SIG-M5 (cell line): ENCODE measurements around the gene RAB5B.
"Not testable (repeated sequence)": the region's sequence is repeated elsewhere in the genome, so short reads cannot be mapped to it uniquely, and the experiment has no call there.

Experiments used
- DNase-seq: peaks from one replicate; lab custom pipeline; 2025; lab: John Stamatoyannopoulos, UW

Gene RAB5B

DNA sequence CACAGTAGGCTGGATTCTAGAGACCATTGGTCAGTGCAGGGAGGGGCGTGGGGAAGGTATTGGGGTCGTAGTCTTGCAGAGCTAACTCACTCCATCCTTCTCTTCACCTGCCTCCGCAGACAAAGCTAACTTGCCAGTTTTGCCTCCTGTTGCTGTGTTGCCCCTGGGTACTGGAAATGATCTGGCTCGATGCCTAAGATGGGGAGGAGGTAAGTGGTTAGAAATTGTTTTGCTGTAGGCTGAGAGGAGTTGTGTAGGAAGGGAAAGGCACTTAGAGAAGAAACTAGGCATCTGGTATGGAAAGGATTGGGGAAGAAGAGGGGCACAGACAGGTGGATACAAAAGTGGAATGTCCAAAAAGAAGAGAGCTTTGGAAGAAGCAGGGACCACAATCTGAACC is 31.8 kb upstream of the RAB5B start:
- no peak for DNase-seq

GRCh38 chr12:55942577-55943136 is 31.2 kb upstream of the RAB5B start:
- DNase-seq = no peak

- no peak for DNase-seq
Observed at GRCh38 chr12:55946553-55946952, 27.3 kb upstream of the RAB5B start.

DNA sequence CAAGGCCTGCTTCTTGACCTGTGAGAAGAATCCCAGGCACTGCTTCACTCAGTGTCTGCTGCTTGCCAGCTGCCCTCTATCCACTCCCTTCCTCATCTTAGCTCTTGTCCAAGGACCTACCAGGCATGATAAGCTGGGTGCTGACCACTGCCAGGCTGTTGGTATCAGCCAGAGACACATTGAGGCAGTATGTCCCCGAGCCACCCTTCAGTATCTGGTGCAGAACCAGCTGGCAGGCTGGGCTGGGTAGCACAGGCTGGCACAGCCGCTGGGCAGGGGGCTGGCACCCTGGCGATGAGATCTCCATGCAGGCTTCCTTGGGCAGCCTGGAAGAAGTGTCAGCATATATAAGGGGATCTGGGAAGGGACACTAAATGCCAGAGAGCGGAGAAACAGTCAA is 18.5 kb upstream of the RAB5B start:
- no peak for DNase-seq

DNA sequence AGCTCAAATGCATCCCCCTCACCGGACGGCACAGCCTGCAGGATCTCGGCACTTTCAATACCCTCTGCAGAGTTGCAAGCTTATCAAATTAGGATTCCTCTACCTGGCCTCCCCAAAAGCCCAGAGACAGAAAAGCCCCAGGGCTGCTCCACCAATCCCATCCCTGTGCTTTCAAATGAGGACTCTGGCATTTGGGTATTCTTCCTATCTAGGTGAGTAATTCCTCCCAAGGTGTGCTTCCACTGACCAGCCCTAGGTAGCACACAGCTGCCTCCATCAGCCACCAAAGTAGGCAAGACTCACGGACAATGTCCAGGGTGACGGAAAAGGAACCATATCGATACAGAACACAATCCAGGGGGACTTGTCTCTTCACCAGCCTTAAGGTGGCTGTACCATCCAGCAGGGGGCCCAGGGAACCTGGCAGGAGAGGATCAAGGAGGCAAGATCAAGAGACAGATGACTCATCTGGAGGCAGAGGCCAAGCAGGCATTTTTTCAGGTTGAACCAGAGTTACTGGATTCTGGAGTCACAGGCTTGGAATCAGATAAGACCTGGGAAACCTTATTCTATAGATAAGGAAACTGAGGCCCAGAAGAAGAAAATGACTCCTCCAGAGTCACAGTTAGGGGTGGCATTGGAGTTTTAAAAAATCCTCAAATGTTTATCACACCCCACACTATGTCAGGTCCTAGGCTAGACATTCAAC is 17.9 kb upstream of the RAB5B start:
- no peak for DNase-seq

DNA sequence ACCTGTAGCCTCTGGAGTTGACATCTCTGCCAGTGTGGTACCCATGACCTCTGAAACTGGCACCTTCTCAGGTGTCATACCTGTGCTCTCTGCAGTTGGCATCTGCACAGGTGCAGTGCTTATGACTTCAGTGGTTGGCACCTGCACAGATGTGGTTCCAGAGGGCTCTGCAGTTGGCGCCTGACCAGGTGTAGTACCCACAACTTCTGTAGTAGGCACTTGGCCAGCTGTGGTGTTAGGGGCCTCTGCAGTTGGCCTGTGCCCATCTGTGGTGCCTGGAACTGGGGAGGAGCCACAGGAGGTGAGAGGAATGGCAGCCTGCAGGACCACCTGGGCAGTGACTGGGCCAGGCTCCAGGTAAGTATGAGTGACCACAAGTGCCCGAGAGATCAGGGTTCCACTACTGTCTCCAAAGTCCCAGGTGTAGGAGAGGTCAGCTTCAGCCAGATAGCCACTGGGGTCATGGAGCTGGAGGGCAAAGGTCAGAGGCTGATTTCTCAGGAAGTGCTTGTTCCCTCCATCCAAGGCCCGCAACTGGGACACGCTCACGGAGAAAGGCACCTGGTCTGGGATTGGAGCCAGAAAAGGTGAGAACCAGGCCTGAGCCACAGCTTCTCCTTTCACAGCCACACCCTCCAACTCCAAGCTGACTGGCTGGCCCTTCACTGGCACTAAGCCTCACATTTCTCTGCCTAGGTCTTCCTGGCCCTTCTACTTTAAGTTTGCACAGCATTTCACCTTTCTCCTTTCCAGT is 16.6 kb upstream of the RAB5B start:
- DNase-seq = no peak

DNA sequence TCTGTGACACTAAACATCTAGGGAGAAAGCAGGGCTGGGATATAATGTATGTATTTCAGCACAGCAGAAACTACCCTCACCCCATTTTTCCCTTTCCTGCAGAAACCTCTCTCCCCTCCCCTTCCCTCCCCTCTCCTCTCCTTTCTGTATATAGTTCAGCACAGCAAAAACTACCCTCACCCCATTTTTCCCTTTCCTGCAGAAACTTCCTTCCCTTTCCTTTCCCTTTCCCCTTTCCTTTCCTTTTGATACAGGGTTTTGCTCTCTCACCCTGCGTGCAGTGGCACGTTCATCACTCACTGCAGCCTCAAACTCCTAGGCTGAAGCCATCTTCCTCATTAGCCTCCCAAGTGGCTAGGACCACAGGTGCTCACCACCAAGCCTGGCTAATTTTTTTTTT is 10.1 kb upstream of the RAB5B start:
- DNase-seq = no peak

GRCh38 chr12:55965240-55965639 is 8.6 kb upstream of the RAB5B start:
- DNase-seq = no peak

- DNase-seq = no peak
Observed at GRCh38 chr12:55965941-55966407, 7.9 kb upstream of the RAB5B start, which contains the start of gene PMEL. TSS of gene PMEL (minus strand) at chr12:55966042. CDS start at chr12:55966011, 31 bp downstream.

DNA sequence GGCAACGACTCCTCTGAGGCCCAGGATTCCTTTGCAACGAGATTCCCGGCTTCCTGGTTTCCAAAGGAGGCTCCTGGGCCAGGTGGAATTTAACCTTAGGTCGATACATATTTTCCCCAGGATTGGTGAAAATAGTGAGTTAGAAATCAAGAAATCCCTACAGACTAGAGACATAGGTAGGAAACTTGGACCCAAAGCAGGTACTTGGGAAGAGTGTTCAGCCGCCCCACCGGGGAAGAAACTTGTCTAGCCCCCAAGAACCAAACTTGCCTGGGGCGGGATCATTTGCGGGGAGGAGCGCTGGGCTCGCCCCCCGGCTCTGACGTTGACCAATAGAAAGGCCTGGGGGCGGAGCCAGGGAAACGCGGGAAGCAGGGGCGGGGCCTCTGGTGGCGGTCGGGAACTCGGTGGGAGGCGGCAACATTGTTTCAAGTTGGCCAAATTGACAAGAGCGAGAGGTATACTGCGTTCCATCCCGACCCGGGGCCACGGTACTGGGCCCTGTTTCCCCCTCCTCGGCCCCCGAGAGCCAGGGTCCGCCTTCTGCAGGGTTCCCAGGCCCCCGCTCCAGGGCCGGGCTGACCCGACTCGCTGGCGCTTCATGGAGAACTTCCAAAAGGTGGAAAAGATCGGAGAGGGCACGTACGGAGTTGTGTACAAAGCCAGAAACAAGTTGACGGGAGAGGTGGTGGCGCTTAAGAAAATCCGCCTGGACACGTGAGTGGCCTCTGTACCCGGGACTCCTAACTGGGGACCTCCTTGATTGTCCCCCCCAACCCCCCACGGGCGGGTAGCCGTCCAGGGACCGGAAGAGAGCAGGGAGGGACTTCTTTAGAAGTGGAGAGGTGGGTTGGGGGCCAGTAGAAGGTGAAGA is 7.2 kb upstream of the RAB5B start, which contains the start of gene CDK2:
CDK2 (plus strand) TSS at position 423 of the 874 bp plus-strand sequence; CDS start at position 602, 179 bp downstream.
- DNase-seq = no peak

DNA sequence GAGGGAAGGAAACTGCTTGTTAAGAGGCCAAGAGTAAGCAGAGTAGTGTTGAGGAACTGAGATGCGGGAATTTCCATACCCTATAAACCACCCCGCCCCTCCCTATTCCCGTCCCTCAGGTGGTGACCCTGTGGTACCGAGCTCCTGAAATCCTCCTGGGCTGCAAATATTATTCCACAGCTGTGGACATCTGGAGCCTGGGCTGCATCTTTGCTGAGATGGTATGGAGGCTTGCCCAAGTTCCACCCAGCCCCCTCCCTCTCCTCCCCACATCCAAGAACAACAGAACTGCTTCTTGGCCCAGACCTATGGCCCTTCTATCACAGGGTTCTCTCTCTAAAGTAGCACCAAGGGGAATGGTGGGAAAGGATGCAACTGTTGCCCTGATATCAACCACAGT is 4.5 kb upstream of the RAB5B start:
- DNase-seq = no peak

GRCh38 chr12:55970775-55971174 is 3.1 kb upstream of the RAB5B start:
- no peak for DNase-seq

GRCh38 chr12:55972042-55972441 is 1.8 kb upstream of the RAB5B start:
- DNase-seq = no peak

- DNase-seq = no peak
Observed at GRCh38 chr12:55972456-55972855, 1.4 kb upstream of the RAB5B start.

DNA sequence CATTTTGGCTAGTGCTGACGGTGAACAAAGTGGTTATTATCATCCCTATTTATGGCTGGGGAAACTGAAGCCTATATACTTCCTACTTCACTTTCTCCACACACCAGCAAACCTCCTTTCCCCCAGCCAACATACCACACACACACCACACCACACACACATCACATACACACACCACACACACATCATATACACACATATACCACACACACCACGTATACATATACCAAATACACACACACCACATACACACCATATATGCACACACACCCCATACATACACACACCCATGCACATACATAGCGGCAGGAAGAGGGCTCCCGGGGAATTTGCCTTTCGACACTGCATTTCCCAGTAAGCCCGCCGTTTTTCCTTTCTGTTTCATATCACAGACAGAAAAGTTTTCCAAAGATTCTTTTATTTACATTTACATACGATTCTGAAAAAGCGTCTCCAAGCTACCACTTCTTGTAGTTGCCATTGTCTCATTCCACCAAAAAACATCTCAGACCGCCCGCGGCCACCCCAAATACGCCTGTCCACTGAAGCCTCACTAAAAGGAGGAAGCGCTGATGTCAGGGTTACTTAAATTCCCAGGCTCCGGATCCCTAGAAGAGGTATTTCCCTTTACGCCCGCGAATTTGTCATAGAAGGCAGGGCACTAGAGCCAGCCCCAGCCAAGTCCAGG is 823 bp upstream of the RAB5B start:
- DNase-seq = no peak

GRCh38 chr12:55974308-55974730 is 441 bp downstream of the RAB5B start:
- no peak for DNase-seq

DNA sequence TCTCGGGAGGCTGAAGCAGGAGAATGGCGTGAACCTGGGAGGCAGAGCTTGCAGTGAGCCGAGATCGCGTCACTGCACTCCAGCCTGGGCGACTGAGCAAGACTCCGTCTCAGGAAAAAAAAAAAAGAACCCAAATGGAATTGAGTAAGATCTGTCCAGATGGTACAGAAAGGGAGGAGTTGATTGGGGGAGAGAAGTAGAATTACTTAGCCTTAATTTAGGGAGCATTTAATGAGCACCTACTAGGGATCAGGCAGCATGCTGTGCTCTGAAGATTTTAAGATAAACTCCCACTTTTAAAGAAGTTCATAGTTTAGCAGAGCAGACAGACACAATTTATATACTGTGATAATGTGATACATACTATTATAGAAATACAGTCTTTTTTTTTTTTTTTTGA is 4.5 kb downstream of the RAB5B start:
- no peak for DNase-seq

GRCh38 chr12:55979069-55979468 is 5.2 kb downstream of the RAB5B start:
- DNase-seq = no peak

DNA sequence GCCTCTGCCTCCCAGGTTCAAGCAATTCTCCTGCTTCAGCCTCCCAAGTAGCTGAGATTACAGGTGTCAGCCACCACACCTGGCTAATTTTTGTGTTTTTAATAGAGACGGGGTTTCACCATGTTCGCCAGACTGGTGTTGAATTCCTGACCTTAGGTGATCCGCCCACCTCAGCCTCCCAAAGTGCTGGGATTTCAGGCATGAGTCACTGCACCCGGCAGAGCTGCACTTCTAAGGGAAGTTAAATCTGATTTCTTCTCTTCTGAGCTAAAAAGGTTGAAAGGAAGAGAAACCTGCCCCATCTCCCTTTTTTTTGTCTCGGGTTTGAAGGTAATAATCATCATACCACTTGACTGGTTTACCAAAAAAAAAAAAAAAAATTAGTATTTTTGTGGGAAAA is 8.0 kb downstream of the RAB5B start:
- DNase-seq = not testable (repeated sequence)

- DNase-seq = no peak
Observed at GRCh38 chr12:55982319-55982936, 8.6 kb downstream of the RAB5B start.
